ENCODE data around the gene EPB41L1.

Gene EPB41L1

GRCh38 chr20:36128463-36129159 is 25.9 kb upstream of the EPB41L1 start (continued):
- no peak for TF ChIP-seq ZNF692 (tag by site-specific recombination; IDR thresholded peaks at IDR 0.05)

GRCh38 chr20:36129160-36129543 is 25.4 kb upstream of the EPB41L1 start:
- no peak overlapping the region for H3K4me3 ChIP-seq (ENCODE audit: low read depth, low read length)
- H3K36me3 ChIP-seq (ENCODE audit: control insufficient read depth in 2 of 2, insufficient read depth in 1 of 2, low read length in 2 of 2), result no peaks in the 10 kb centered on the region
- H3K9me3 ChIP-seq (ENCODE audit: control insufficient read depth, insufficient read depth, low read depth, low read length), result no peaks in the 10 kb centered on the region
- peak; percentile 80 for TF ChIP-seq KLF1 (tag by site-specific recombination; IDR thresholded peaks at IDR 0.05)
- no peak for TF ChIP-seq REPIN1 (tag by site-specific recombination; IDR thresholded peaks at IDR 0.05; ENCODE audit: low read depth)
- CTCF ChIA-PET, result interaction anchor here (1.5 kb wide), 1 partner anchor 136 kb away, joined by 7 read pairs; no protein-coding TSS in a partner anchor
- POLR2A ChIA-PET, result no interaction called here
- no peaks in the 10 kb centered on the region for H3K4me1 ChIP-seq (ENCODE audit: control insufficient read depth, insufficient read depth, low read length)
- H3K27ac ChIP-seq (ENCODE audit: extremely low read depth, low read depth, low read length), result no peak overlapping the region

GRCh38 chr20:36130390-36130789 is 24.1 kb upstream of the EPB41L1 start:
- ChIA-PET POLR2A (interaction anchor here (0.7 kb wide), 1 partner anchor 62 kb away, joined by 3 read pairs; no protein-coding TSS in a partner anchor), CTCF (interaction anchor here (1.5 kb wide), 1 partner anchor 137 kb away, joined by 7 read pairs; no protein-coding TSS in a partner anchor)
- TF ChIP-seq ZNF596 (tag by site-specific recombination; IDR thresholded peaks at IDR 0.05), result 0 out of 2 replicates have a peak, but pooled peaks have one; percentile 86
- no peak for TF ChIP-seq PRDM10 (tag by site-specific recombination; IDR thresholded peaks at IDR 0.05)
- Histone ChIP-seq H3K4me3 (ENCODE audit: low read depth, low read length) (no peak overlapping the region), H3K4me1 (ENCODE audit: control insufficient read depth, insufficient read depth, low read length) (no peaks in the 10 kb centered on the region), H3K27ac (ENCODE audit: extremely low read depth, low read depth, low read length) (no peak overlapping the region), H3K9me3 (ENCODE audit: control insufficient read depth, insufficient read depth, low read depth, low read length) (no peaks in the 10 kb centered on the region), H3K36me3 (ENCODE audit: control insufficient read depth in 2 of 2, insufficient read depth in 1 of 2, low read length in 2 of 2) (no peaks in the 10 kb centered on the region)

GRCh38 chr20:36132802-36133211 is 21.7 kb upstream of the EPB41L1 start:
- ChIA-PET CTCF (interaction anchor here (0.5 to 0.8 kb wide), 4 partner anchors 57 to 908 kb away, joined by 3 to 4 read pairs (median 3); no protein-coding TSS in a partner anchor), POLR2A (no interaction called here)
- H3K4me1 ChIP-seq (ENCODE audit: control insufficient read depth, insufficient read depth, low read length), result no peaks in the 10 kb centered on the region
- H3K27ac ChIP-seq (ENCODE audit: extremely low read depth, low read depth, low read length), result no peak overlapping the region
- no peaks in the 10 kb centered on the region for H3K9me3 ChIP-seq (ENCODE audit: control insufficient read depth, insufficient read depth, low read depth, low read length)
- no peak overlapping the region for H3K4me3 ChIP-seq (ENCODE audit: low read depth, low read length)
- H3K36me3 ChIP-seq (ENCODE audit: control insufficient read depth in 2 of 2, insufficient read depth in 1 of 2, low read length in 2 of 2), result no peaks in the 10 kb centered on the region
- TF ChIP-seq ZNF449 (tag by site-specific recombination; IDR thresholded peaks at IDR 0.05) (0 out of 2 replicates have a peak, but pooled peaks have one; percentile 42), PATZ1 (tag by site-specific recombination; IDR thresholded peaks at IDR 0.05) (no peak), ZNF416 (tag by site-specific recombination; IDR thresholded peaks at IDR 0.05) (no peak), ZNF596 (tag by site-specific recombination; IDR thresholded peaks at IDR 0.05) (no peak), PRDM10 (tag by site-specific recombination; IDR thresholded peaks at IDR 0.05) (peak; percentile 30; the same call in 1 of the 2 replicates), ZBTB11 (tag by site-specific recombination; conservative IDR thresholded peaks at IDR 0.05; ENCODE audit: low read depth) (no peak), ZNF223 (tag by site-specific recombination; IDR thresholded peaks at IDR 0.05) (no peak)
